Activated naive CD4-positive, alpha-beta T cell treated with anti-CD3 and anti-CD28 coated beads, Interleukin-2, amount 10 ng/mL, durations not matched to agents 7 days and 5 days (primary cell): ENCODE measurements around the gene FBXL16.

Source experiments
- CTCF ChIA-PET: fragments of 350-600 bp; sonication (Branson Sonifier 250); formaldehyde crosslinking; loops from one replicate; lab custom pipeline; 2021; ENCODE audit warnings: antibody characterized with exemption; lab: Charles Lee
- DNase-seq: peaks from one replicate; pipeline ENCODE4 v3.0.0-alpha.2; 2020
- H3K27ac Mint-ChIP-seq: one replicate; pipeline ENCODE4 v1.8.0; 2021; ENCODE audit warnings: mild to moderate bottlenecking, moderate library complexity, mixed read lengths
- H3K27me3 Mint-ChIP-seq: one replicate; pipeline ENCODE4 v1.8.0; 2021; ENCODE audit warnings: mild to moderate bottlenecking, mixed read lengths
- H3K36me3 Mint-ChIP-seq: one replicate; pipeline ENCODE4 v1.8.0; 2021; ENCODE audit warnings: mixed read lengths
- H3K4me1 Mint-ChIP-seq: one replicate; pipeline ENCODE4 v1.8.0; 2021; ENCODE audit warnings: mixed read lengths
- H3K4me3 Mint-ChIP-seq: one replicate; pipeline ENCODE4 v1.8.0; 2021; ENCODE audit warnings: mild to moderate bottlenecking, moderate library complexity, mixed read lengths
- H3K9me3 Mint-ChIP-seq: one replicate; pipeline ENCODE4 v1.8.0; 2021; ENCODE audit warnings: mixed read lengths

The FBXL16 gene

GRCh38 chr16:660459-661183 lies 45.0 kb downstream of the FBXL16 start:
- peak; percentile 75 for DNase-seq
- H3K4me1 Mint-ChIP-seq = peaks cover 5% of the 10 kb centered on the region
- no peaks in the 10 kb centered on the region for H3K36me3 Mint-ChIP-seq
- no peak overlapping the region for H3K27ac Mint-ChIP-seq
- no peaks in the 10 kb centered on the region for H3K9me3 Mint-ChIP-seq
- CTCF ChIA-PET = no interaction called here
- H3K27me3 Mint-ChIP-seq = no peaks in the 10 kb centered on the region
- H3K4me3 Mint-ChIP-seq = no peak overlapping the region

GRCh38 chr16:660132-660458 lies 45.5 kb downstream of the FBXL16 start:
- Mint-ChIP-seq H3K4me3 (no peak overlapping the region), H3K27me3 (no peaks in the 10 kb centered on the region), H3K27ac (no peak overlapping the region), H3K36me3 (no peaks in the 10 kb centered on the region), H3K9me3 (no peaks in the 10 kb centered on the region), H3K4me1 (peaks cover 5% of the 10 kb centered on the region)
- DNase-seq = no peak
- CTCF ChIA-PET = no interaction called here

- CTCF ChIA-PET = interaction anchor here (1.2 kb wide), 1 partner anchor 9 kb away, joined by 4 read pairs; no protein-coding TSS in a partner anchor
- peaks cover 5% of the 10 kb centered on the region for H3K4me1 Mint-ChIP-seq
- H3K4me3 Mint-ChIP-seq = no peak overlapping the region
- no peaks in the 10 kb centered on the region for H3K9me3 Mint-ChIP-seq
- no peak for DNase-seq
- no peaks in the 10 kb centered on the region for H3K36me3 Mint-ChIP-seq
- H3K27me3 Mint-ChIP-seq = no peaks in the 10 kb centered on the region
- no peak overlapping the region for H3K27ac Mint-ChIP-seq
Observed at GRCh38 chr16:659618-660017, 46.0 kb downstream of the FBXL16 start.

- Mint-ChIP-seq H3K4me3 (no peak overlapping the region), H3K9me3 (no peaks in the 10 kb centered on the region), H3K27me3 (no peaks in the 10 kb centered on the region), H3K4me1 (peaks cover 5% of the 10 kb centered on the region), H3K36me3 (no peaks in the 10 kb centered on the region), H3K27ac (no peak overlapping the region)
- CTCF ChIA-PET = interaction anchor here (1.2 kb wide), 1 partner anchor 9 kb away, joined by 4 read pairs; no protein-coding TSS in a partner anchor
- no peak for DNase-seq
Observed at GRCh38 chr16:658679-659571, 46.7 kb downstream of the FBXL16 start.

GRCh38 chr16:657487-657886 lies 48.1 kb downstream of the FBXL16 start:
- H3K27ac Mint-ChIP-seq = no peak overlapping the region
- CTCF ChIA-PET = no interaction called here
- peaks cover 1% of the 10 kb centered on the region for H3K36me3 Mint-ChIP-seq
- H3K27me3 Mint-ChIP-seq = no peaks in the 10 kb centered on the region
- no peaks in the 10 kb centered on the region for H3K9me3 Mint-ChIP-seq
- H3K4me3 Mint-ChIP-seq = no peak overlapping the region
- H3K4me1 Mint-ChIP-seq = peaks cover 5% of the 10 kb centered on the region
- no peak for DNase-seq

- CTCF ChIA-PET = no interaction called here
- Mint-ChIP-seq H3K27ac (no peak overlapping the region), H3K9me3 (no peaks in the 10 kb centered on the region), H3K4me3 (no peak overlapping the region), H3K4me1 (peaks cover 10% of the 10 kb centered on the region), H3K36me3 (peaks cover 1% of the 10 kb centered on the region), H3K27me3 (no peaks in the 10 kb centered on the region)
- no peak for DNase-seq
Observed at GRCh38 chr16:654034-654433, 51.6 kb downstream of the FBXL16 start.

- no peaks in the 10 kb centered on the region for H3K27me3 Mint-ChIP-seq
- H3K27ac Mint-ChIP-seq = no peak overlapping the region
- DNase-seq = no peak
- H3K9me3 Mint-ChIP-seq = no peaks in the 10 kb centered on the region
- no peak overlapping the region for H3K4me3 Mint-ChIP-seq
- H3K4me1 Mint-ChIP-seq = peaks cover 17% of the 10 kb centered on the region
- CTCF ChIA-PET = interaction anchor here (1.1 kb wide), 1 partner anchor 73 kb away, joined by 3 read pairs; no protein-coding TSS in a partner anchor
- peaks cover 1% of the 10 kb centered on the region for H3K36me3 Mint-ChIP-seq
Observed at GRCh38 chr16:652454-653305, 52.9 kb downstream of the FBXL16 start.

GRCh38 chr16:651844-652243 lies 53.8 kb downstream of the FBXL16 start:
- no peak overlapping the region for H3K27ac Mint-ChIP-seq
- H3K27me3 Mint-ChIP-seq = no peaks in the 10 kb centered on the region
- CTCF ChIA-PET = interaction anchor here (1.2 kb wide), 1 partner anchor 12 kb away, joined by 3 read pairs; no protein-coding TSS in a partner anchor
- peaks cover 17% of the 10 kb centered on the region for H3K4me1 Mint-ChIP-seq
- peaks cover 1% of the 10 kb centered on the region for H3K36me3 Mint-ChIP-seq
- DNase-seq = no peak
- H3K9me3 Mint-ChIP-seq = no peaks in the 10 kb centered on the region
- no peak overlapping the region for H3K4me3 Mint-ChIP-seq

GRCh38 chr16:649631-650030 lies 56.0 kb downstream of the FBXL16 start:
- Mint-ChIP-seq H3K4me1 (peaks cover 18% of the 10 kb centered on the region), H3K27me3 (no peaks in the 10 kb centered on the region), H3K9me3 (no peaks in the 10 kb centered on the region), H3K36me3 (peaks cover 1% of the 10 kb centered on the region), H3K27ac (no peak overlapping the region), H3K4me3 (peak overlapping the region; percentile 75)
- CTCF ChIA-PET = interaction anchor here (0.9 kb wide), 1 partner anchor 10 kb away, joined by 4 read pairs; no protein-coding TSS in a partner anchor
- DNase-seq = peak; percentile 58

GRCh38 chr16:648781-649589 lies 56.6 kb downstream of the FBXL16 start, which contains the start of gene WDR90:
WDR90 (plus strand) TSS chr16:649365; CDS start chr16:649417, 52 bp downstream.
- Mint-ChIP-seq H3K36me3 (peaks cover 1% of the 10 kb centered on the region), H3K4me3 (peak within 1 kb of the TSS; percentile 75), H3K4me1 (peaks cover 21% of the 10 kb centered on the region), H3K9me3 (no peaks in the 10 kb centered on the region), H3K27ac (peak within 1 kb of the TSS; percentile 81), H3K27me3 (no peaks in the 10 kb centered on the region)
- CTCF ChIA-PET = interaction anchor here (0.7 kb wide), 1 partner anchor 13 kb away, joined by 3 read pairs; the partner anchor contains the start of gene METTL26
- DNase-seq = peak; percentile 96

- DNase-seq = peak; percentile 54
- Mint-ChIP-seq H3K4me1 (peaks cover 25% of the 10 kb centered on the region), H3K9me3 (no peaks in the 10 kb centered on the region), H3K36me3 (peaks cover 1% of the 10 kb centered on the region), H3K27ac (peak overlapping the region; percentile 81), H3K4me3 (peak overlapping the region; percentile 74), H3K27me3 (no peaks in the 10 kb centered on the region)
- CTCF ChIA-PET = interaction anchor here (0.7 to 1.6 kb wide), 4 partner anchors 12 to 153 kb away, joined by 3 read pairs; partner anchors contain the start of genes METTL26 and STUB1
Observed at GRCh38 chr16:648071-648780, 57.4 kb downstream of the FBXL16 start.

- DNase-seq = no peak
- no peaks in the 10 kb centered on the region for H3K9me3 Mint-ChIP-seq
- CTCF ChIA-PET = interaction anchor here (0.7 to 1.6 kb wide), 3 partner anchors 11 to 152 kb away, joined by 3 read pairs; partner anchors contain the start of genes METTL26 and STUB1
- H3K27me3 Mint-ChIP-seq = no peaks in the 10 kb centered on the region
- H3K36me3 Mint-ChIP-seq = no peaks in the 10 kb centered on the region
- H3K27ac Mint-ChIP-seq = no peak overlapping the region
- H3K4me1 Mint-ChIP-seq = peaks cover 29% of the 10 kb centered on the region
- H3K4me3 Mint-ChIP-seq = no peak overlapping the region
Observed at GRCh38 chr16:647173-647902, 58.3 kb downstream of the FBXL16 start.
